Stimulated activated CD4-positive, alpha-beta T cell treated with anti-CD3 and anti-CD28 coated beads, Interleukin-1b, Interleukin-23, amount 100 ng/mL, for 1 hour (primary cell): ENCODE measurements around the gene GYG1.

Experiments used
- DNase-seq, 2 donors: peaks; one replicate each; pipeline ENCODE4 v3.0.0-alpha.2; 2020; ENCODE audit warnings: low read depth in 2 of 2

GYG1 gene

GRCh38 chr3:148991219-148992026, at the start of gene GYG1:
TSS of gene GYG1 (plus strand) at chr3:148991540. CDS start at chr3:148991641, 101 bp downstream.
- peak; percentile 51 to 56 for DNase-seq

DNA sequence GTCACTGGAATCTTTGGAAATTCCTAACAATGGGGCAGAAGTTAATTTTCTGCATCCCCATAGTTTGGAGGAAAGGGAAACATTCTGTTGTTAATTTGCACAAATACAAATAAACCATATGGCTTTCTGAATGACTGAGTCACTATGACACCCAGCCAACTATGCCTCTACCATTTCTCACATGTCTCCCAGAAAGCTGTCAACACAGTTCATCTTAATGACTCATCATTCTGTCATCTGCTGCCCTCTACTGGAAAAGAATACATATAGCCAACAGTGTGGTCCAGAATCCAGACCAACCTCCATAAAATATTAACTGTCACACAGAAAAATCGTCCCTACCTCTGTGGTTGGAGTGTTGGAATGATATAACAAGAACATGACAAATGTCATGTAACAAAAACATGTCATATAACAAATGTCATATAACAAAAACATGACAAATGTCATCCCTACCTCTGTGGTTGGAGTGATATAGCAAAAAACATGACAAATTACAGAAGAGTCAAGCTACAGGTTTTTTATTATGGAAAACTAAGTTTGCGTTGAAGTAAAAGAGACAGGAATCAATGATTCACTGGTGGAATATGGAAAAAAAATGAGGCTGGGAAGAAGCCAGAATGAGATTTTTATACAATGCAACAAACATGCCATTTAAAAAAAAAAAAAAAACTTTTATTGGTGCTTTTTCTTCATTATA, 47.7 kb upstream of the GYG1 start:
- DNase-seq: no peak

- DNase-seq: no peak
These were observed 46.2 kb upstream of the GYG1 start for GRCh38 chr3:148945116-148945515.

GRCh38 chr3:148948913-148949657, 42.3 kb upstream of the GYG1 start:
- DNase-seq: no peak

DNA sequence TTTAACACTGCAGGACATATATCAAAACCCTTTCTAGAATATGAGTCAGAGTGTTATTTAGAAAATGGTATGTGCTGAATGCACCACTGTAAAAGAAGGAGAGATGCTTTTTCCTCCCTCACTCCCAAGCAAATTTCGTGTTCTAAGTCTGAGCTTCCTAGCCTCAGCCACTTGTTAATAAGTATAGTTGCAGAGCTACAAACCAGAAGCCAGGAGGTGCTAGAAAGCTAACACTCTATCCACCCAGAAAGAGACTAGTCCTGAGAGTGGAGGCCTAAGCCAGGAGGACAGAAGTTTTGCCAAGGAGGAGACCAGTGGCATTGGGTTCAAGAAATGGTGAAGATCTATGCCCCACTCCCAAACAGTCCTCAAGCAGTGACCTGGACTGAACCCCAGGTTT, 40.5 kb upstream of the GYG1 start:
- DNase-seq: no peak

GRCh38 chr3:148951599-148952361, 39.6 kb upstream of the GYG1 start:
- no peak for DNase-seq

DNA sequence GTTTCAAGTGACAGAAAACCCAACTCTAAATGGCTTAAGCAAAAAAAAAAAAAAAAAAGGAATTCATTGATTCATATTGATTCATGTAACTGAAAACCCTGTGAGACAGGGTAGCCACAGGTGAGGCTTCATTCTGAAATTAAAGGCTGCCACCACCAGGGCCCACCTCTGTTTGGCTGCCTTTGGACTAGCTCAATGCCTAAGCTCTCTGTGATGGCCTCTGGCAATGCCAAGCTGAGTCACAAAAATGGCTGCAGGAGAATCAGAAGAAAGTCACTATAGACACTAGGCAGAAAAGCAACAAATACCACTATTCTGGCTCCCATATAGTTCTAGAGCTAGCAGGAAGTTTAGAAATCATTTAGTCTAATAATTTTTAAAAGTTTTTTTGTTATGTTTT, 38.2 kb upstream of the GYG1 start:
- no peak for DNase-seq

DNA sequence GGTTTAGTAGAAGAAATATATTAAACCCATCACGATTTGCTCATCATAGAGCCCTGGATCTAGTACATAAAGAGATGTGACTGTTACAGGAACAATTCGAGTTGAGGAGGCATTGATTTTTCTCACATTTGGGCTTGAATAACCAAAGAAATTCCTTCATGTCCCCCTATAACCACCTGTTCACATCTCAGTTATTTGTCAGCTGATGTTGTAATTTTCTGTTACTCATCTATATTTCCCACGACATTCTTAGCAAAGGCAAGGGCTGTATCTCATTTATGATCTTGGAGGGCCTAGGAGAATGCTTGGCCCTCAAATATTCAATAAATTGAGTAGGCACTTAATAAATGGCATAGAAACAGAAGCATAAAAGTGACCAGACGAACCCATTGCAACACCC, 36.4 kb upstream of the GYG1 start:
- no peak for DNase-seq

DNA sequence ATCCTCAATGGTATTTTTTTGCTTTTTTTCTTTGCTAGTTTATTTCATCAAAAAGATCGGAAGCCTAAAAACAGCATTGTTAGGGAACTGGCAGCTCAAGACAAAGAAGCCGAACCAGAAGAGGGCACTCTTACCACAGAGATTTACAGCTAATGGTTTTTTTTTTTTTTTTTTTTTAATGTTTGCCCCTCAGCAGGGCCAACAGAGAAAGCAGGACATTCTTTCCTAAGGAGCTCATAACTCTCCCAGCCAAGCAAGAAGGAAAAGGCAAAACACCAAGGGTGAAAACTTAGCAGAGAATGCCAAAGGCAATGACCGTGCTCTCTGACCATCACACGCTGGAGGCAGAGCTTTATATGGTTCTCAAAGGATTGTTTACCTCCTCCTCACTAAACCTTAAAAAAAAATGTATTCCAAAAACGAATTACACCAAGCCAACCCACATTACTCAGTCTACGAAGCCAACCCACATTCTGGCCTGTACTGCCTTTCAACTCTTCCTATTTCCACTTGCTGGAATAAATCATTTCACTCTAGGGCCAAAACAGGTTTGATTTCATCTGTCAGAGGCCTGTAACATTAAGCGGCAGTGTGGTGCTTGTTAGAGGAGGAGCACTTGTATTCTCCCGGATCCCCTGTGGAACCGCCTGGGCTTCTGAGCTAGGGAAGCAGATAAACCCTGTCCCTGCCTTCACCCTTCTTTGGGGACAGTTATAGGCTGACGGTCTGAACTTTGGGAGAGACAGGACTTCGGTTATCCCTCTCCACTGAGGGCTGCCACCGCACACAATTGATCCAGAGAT, 35.6 kb upstream of the GYG1 start:
- DNase-seq: no peak

GRCh38 chr3:148957586-148957985, 33.8 kb upstream of the GYG1 start:
- DNase-seq: no peak

DNA sequence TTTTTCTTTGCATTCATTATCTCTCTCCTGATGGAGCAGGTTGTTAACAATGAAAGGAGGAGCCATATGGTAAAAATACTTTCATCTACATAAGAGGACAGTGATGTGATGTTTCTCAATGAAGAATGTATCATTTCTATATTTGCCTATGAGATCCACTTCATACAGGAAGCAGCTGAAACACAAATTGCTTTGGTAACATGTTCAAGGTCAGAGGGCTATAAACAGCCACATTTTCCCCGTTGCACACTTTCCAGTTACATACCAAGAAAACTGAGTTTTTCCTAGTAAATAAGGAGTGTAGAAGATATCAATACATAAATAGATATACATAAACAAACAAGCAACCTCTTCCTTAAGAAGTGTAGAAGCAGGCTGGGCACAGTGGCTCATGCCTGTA, 32.6 kb upstream of the GYG1 start:
- DNase-seq: no peak

GRCh38 chr3:148962513-148962912, 28.8 kb upstream of the GYG1 start:
- DNase-seq: no peak

DNA sequence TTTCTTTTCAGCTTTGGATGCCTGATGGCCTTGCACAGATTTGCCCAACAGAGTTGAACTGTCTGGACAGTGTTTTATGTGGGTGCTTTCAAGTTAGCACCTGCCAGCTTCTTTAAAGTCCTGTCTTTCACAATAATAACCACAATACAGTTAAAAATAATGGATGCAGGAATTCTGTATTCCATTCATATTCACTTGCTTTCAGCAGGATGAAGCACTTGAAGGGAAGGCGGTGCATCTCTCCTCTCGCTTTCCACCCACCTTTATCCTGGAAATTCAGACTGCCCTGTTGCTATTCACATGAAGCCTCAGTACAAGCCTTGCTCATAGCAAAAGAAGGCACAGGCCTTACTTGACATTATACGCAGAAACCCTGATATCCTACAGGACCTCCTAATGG, 26.5 kb upstream of the GYG1 start:
- no peak for DNase-seq

GRCh38 chr3:148968321-148968720, 23.0 kb upstream of the GYG1 start:
- no peak for DNase-seq

DNA sequence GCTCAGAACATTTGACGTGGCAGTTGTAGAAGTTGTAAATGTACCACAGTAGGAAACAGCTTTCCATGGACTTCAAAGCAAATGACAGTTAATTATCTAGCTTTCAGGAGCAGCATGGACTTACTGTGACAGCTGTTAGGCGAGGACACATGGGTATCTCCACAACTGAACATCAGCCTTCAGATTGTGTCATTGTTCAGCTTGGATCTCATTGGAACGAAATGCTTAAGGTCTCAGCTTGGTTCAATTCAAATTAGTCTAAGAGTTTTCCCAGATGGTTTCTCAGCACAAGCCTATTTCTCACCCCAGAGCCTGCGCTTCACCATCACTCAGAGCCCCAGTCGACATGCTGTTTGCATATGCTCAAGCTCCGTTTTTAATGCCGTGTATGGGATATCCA, 21.1 kb upstream of the GYG1 start:
- no peak for DNase-seq

DNA sequence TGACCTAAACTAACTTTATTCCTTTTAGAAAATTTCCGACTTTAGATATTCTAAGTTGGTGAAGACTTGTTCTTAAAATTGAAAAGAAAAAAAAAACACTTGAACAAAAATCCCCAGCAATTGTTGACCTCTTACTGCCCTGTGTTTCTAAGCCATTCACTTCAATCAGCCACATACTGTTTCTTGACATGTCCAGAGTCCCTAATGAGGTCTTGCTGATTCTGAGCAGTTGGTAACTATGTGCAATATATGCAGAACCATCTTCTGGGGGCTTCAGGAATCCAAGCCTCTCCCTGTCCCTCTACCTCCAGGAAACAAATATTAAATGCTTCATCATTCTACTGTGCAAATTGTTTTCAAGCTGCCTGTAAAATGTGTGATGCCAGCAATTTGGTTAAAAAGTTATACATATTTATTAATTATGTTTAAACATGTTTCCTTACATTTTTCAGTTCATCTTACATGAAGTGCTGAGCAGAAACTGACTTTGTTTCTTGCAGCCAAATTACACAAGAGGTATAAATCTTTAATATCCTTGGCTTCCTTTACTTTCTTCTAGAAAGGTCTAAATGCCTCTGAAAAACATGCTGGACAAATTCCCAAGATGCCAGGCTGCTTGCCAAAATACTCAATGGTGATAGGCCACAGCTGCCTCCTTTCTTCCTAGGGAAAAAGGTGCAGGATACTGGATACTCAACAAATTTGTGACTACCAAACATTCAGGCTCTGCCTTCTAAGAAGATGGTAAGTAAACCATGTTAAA, 19.8 kb upstream of the GYG1 start:
- DNase-seq: no peak

DNA sequence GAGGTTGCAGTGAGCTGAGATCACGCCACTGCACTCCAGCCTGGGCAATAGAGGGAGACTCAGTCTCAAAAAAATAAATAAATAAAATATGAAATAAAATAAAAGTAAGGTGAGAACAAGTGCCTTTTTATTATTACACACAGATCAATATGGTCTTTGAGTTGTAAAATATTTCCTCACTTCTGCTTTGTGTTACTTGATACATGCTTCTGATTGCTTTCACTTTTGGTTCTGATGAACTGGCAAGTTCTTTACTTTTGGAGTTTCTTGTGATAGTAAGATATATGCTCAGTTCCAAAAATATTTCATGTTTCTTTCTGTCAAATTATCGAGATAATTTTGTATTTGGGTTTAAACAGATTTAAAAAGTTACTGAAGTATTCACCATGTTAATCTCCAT, 16.6 kb upstream of the GYG1 start:
- DNase-seq: no peak

DNA sequence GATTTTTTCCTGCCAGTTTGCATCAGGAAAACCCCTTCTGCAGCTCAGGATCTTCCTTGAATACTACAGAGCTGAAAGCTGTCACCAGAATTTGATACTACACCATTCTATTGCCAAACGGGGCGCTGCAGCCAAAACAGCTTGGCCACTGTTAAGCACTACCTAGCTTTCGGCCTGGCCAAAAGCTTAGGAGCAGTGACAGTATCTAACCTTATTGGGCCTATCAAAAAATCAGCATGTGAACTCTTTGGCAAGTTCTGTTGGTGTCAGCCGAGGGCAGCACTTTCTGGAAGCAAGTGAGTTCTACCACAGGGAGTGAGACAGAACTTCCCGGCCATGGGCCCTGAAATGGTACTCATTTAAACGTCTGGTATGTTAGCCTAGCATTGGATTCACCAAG, 16.1 kb upstream of the GYG1 start:
- no peak for DNase-seq

GRCh38 chr3:148975696-148976095, 15.6 kb upstream of the GYG1 start:
- no peak for DNase-seq

GRCh38 chr3:148981273-148981672, 10.1 kb upstream of the GYG1 start:
- no peak for DNase-seq
